H1 (cell line): ENCODE measurements around the gene GATB. TPM values are rescaled to one million over a fixed set of nuclear protein-coding genes. Genes with fewer than 3 reads are reported as not detected.

ENCODE experiments used
- CBX8 ChIP-seq: fragments of 300-800, 300-1000 bp; sonication (generic); IDR thresholded peaks from 2 replicates; pipeline ENCODE4 v1.7.1; 2016; ENCODE audit warnings: low read depth, low read length, borderline replicate concordance
- HDAC2 ChIP-seq, 2 experiments: fragments of 300-600 bp in 1 of 2; sonication (generic) in 1 of 2; IDR thresholded peaks; 2 replicates each; pipeline ENCODE4 v1.6.1; 2011 to 2012; ENCODE audit warnings: low read depth in 2 of 2, low read length in 2 of 2, mild to moderate bottlenecking in 2 of 2, moderate library complexity in 2 of 2, borderline replicate concordance in 1 of 2, inconsistent platforms in 1 of 2
- polyA plus RNA-seq, 7 experiments: library from polyadenylated mRNA; depleted of rRNA in 3 of 7; stranded (reverse) in 5 of 7; unstranded in 2 of 7; fragments of >200 nt in 5 of 7; fragments of 200-250 nt in 2 of 7; gene quantifications; 1 replicate in 5 of 7; 2 replicates in 1 of 7; 4 replicates in 1 of 7; pipeline versions ENCODE4 v1.2.1 to v1.2.3, GENCODE V29; 2011 to 2013; ENCODE audit warnings: missing spikeins in 2 of 7, mixed read lengths in 2 of 7
- total RNA-seq: library from RNA; stranded (reverse); fragmentation: NEBNext Ultra II Directional; extraction: Animal tissue kit (Norgen Biotek cat#: 25700); gene quantifications from 2 replicates; pipeline ENCODE4 v1.2.1, GENCODE V29; 2021

Gene GATB
- total and polyA plus RNA-seq, 2 of the 8 experiments (the other 6 are each of a cell fraction or from before 2014, with no cell fraction given), result 15.3 to 18.0 TPM

- TF ChIP-seq CBX8 (no peak), HDAC2 (IDR thresholded peaks at IDR 0.05; ENCODE audit: borderline replicate concordance in 1 of 2, low read depth in 2 of 2, low read length in 2 of 2) (no peak)
Measured at GRCh38 chr4:151782296-151782695, 21.5 kb upstream of the GATB start (continued).
